Epithelial cell of alveolus of lung (primary cell): ENCODE measurements around the gene PRELID2. TPM values are rescaled to one million over a fixed set of nuclear protein-coding genes. Genes with fewer than 3 reads are reported as not detected.

ENCODE experiments used
- total RNA-seq: library from RNA; depleted of rRNA; stranded (reverse); fragments of >200 nt; gene quantifications from 2 replicates; pipeline ENCODE4 v1.2.1, GENCODE V29; 2015

PRELID2 gene
- total RNA-seq, result 1.2 and 8.3 TPM in 2 replicates

DNA sequence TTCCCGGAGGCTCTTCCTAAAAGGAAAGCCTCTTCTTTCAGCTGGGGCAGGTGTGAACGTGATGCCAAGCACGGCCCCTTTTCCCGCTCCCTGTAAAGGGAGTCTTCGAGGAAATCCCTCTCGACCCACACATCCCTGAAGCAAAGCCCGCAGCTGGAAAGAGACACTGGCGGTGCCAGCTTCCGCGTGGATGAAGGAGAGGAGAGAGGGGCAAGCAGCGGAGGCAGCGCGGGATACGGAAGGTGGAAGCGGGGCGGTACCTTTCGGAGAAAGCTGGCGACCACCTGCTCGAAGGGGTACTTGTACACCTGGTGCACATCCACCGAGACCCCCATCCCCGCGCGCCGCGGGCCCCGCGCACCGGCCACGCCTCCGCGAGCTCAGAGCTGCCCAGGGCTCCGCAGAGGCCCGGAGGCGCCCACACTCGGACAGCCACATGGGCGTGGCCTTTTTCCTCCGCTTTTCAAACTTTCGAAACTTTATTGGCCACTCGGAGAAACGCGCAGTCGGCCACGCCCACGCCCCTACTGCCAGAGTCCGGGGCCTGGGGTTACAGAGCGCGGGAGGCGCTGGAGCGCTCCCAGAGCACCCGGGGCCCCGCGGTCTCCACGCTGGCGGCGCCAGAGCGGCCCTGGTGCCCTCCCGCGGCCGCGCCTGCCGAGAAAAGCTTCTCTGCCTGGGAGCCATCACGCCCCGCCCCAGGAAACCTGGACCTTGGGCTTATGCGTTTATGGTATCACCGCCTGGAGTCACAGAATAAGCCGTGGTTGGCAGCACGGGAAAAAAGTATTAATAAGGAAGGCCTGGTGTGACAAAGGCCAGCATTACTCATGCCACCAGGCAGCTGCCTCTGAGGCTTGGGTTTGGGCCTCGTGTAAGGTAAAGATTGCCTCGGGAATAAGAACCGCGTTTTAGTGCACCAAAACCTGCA lies at the start of gene PRELID2:
PRELID2 (minus strand) TSS at position 426 of the 931 bp plus-strand sequence; CDS start at position 335, 91 bp downstream.

DNA sequence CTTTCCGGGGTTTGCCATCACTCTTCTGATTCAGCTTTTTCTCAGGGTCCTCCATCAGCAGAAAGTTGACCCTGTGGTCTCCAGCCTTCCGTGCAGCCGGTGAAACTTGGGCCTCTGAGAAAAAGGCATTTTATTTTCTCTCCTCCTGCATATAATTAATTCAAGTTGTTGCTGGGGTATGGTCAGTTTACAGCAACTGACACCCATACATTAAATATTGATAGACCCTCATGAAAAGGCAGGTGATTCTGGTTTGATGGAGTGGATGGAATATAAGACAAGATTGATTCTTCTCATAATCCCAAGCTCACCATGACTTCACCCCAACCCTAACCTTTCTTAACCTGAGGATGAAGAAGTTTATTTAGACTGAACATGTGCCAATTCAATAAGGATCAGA lies 37.8 kb upstream of the PRELID2 start, which contains the start of gene GRXCR2:
GRXCR2 (minus strand) TSS at position 101 of the 400 bp plus-strand sequence; CDS start at position 55, 46 bp downstream.

Other genes with a start within 250 kb of the PRELID2 start
- not detected in 2 replicates for gene GRXCR2, start 37.7 kb upstream of the PRELID2 start, total RNA-seq
- 2.5 TPM in 1 of 2 replicates, not detected in the other for gene SH3RF2, start 101.2 kb upstream of the PRELID2 start, total RNA-seq